ENCODE data around the gene RAC3. TPM values are rescaled to one million over a fixed set of nuclear protein-coding genes. Genes with fewer than 3 reads are reported as not detected.

RAC3 gene
- total and polyA plus RNA-seq, 9 of the 15 experiments (the other 6 are each of a cell fraction or from before 2014, with no cell fraction given): 0.23 to 292 (median 118) TPM

DNA sequence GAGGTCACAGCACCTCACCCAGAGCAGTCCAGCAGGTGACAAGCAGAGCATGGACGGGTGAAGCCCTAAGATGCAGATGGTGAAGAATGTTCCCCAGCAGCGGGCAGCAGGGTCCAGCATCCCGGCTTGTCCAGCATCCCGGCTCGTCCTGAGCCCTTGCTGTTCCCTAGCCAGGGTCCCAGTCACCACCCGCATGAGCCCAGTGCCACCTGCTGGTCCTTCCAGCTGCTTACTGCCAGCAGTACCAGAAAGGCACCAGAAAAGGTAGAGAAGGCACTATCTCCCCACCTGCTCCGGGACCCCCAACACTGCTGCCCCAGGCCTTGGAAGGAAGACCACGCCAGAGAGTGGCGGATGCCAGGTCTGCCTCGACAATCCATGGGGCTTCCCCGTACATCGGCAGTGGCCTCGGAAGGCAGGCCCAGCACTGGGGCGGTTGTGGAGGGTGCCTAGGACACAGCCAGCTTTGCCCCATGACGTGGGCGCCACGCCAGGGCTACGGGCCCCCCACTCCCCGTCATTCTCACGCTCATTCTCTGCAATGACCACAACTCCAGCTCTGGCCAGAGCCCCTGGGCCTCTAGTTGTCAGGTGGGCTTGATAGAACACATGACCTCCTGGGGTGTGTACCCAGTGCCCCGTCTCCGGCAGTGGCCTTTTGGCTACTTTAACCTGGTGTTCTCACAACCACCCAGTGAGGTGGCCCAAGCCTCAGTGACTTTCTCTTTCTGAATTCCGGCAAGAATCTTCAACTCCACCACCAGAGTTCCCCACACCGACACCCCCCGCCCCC, 10.2 kb upstream of the RAC3 start (continued):
- TF ChIP-seq, protein P1, sequence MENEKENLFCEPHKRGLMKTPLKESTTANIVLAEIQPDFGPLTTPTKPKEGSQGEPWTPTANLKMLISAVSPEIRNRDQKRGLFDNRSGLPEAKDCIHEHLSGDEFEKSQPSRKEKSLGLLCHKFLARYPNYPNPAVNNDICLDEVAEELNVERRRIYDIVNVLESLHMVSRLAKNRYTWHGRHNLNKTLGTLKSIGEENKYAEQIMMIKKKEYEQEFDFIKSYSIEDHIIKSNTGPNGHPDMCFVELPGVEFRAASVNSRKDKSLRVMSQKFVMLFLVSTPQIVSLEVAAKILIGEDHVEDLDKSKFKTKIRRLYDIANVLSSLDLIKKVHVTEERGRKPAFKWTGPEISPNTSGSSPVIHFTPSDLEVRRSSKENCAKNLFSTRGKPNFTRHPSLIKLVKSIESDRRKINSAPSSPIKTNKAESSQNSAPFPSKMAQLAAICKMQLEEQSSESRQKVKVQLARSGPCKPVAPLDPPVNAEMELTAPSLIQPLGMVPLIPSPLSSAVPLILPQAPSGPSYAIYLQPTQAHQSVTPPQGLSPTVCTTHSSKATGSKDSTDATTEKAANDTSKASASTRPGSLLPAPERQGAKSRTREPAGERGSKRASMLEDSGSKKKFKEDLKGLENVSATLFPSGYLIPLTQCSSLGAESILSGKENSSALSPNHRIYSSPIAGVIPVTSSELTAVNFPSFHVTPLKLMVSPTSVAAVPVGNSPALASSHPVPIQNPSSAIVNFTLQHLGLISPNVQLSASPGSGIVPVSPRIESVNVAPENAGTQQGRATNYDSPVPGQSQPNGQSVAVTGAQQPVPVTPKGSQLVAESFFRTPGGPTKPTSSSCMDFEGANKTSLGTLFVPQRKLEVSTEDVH (IDR thresholded peaks at IDR 0.05; ENCODE audit: low read depth, partially characterized antibody): no peak
- TF ChIP-seq SP1 (CRISPR knock-in tag; IDR thresholded peaks at IDR 0.05) (0 out of 2 replicates have a peak, but pooled peaks have one; percentile 38), JUND (IDR thresholded peaks at IDR 0.05; ENCODE audit: borderline replicate concordance, low read depth, low read length) (no peak), JUND (tag; IDR thresholded peaks at IDR 0.05; ENCODE audit: borderline replicate concordance, low read depth, low read length) (no peak), CBFA2T3 (IDR thresholded peaks at IDR 0.05) (peak; percentile 68; the same call in 1 of the 2 replicates), CBX2 (IDR thresholded peaks at IDR 0.05; ENCODE audit: insufficient read depth, low read length, poor library complexity, severe bottlenecking) (no peak), DNMT1 (IDR thresholded peaks at IDR 0.05) (no peak), MIER1 (IDR thresholded peaks at IDR 0.05; ENCODE audit: low read depth) (no peak), HMG20A (CRISPR knock-in tag; conservative IDR thresholded peaks at IDR 0.05) (no peak), LCOR (CRISPR knock-in tag; IDR thresholded peaks at IDR 0.05) (no peak), JUNB (CRISPR knock-in tag; conservative IDR thresholded peaks at IDR 0.05) (no peak), DLX4 (CRISPR knock-in tag; IDR thresholded peaks at IDR 0.05) (no peak), CC2D1A (IDR thresholded peaks at IDR 0.05) (no peak), RAD21 (CRISPR knock-in tag; conservative IDR thresholded peaks at IDR 0.05 in 1 of 2, IDR thresholded peaks at IDR 0.05 in 1 of 2) (peak; percentile 67 to 68), GATAD2B (IDR thresholded peaks at IDR 0.05; ENCODE audit: borderline replicate concordance) (no peak), RB1 (IDR thresholded peaks at IDR 0.05; ENCODE audit: low read depth) (no peak), ZNF764 (CRISPR knock-in tag; IDR thresholded peaks at IDR 0.05; ENCODE audit: low read depth) (no peak)
- TF ChIP-seq, protein P2, sequence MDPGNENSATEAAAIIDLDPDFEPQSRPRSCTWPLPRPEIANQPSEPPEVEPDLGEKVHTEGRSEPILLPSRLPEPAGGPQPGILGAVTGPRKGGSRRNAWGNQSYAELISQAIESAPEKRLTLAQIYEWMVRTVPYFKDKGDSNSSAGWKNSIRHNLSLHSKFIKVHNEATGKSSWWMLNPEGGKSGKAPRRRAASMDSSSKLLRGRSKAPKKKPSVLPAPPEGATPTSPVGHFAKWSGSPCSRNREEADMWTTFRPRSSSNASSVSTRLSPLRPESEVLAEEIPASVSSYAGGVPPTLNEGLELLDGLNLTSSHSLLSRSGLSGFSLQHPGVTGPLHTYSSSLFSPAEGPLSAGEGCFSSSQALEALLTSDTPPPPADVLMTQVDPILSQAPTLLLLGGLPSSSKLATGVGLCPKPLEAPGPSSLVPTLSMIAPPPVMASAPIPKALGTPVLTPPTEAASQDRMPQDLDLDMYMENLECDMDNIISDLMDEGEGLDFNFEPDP (CRISPR knock-in tag; IDR thresholded peaks at IDR 0.05): no peak
- TF ChIP-seq, protein P3, sequence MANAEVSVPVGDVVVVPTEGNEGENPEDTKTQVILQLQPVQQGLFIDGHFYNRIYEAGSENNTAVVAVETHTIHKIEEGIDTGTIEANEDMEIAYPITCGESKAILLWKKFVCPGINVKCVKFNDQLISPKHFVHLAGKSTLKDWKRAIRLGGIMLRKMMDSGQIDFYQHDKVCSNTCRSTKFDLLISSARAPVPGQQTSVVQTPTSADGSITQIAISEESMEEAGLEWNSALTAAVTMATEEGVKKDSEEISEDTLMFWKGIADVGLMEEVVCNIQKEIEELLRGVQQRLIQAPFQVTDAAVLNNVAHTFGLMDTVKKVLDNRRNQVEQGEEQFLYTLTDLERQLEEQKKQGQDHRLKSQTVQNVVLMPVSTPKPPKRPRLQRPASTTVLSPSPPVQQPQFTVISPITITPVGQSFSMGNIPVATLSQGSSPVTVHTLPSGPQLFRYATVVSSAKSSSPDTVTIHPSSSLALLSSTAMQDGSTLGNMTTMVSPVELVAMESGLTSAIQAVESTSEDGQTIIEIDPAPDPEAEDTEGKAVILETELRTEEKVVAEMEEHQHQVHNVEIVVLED (CRISPR knock-in tag; IDR thresholded peaks at IDR 0.05): no peak
- TF ChIP-seq, protein P4, sequence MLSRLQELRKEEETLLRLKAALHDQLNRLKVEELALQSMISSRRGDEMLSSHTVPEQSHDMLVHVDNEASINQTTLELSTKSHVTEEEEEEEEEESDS (CRISPR knock-in tag; IDR thresholded peaks at IDR 0.05): no peak

Data from K562 (cell line).